Measurements from ENCODE around the gene ARHGEF12.

ARHGEF12 gene

DNA sequence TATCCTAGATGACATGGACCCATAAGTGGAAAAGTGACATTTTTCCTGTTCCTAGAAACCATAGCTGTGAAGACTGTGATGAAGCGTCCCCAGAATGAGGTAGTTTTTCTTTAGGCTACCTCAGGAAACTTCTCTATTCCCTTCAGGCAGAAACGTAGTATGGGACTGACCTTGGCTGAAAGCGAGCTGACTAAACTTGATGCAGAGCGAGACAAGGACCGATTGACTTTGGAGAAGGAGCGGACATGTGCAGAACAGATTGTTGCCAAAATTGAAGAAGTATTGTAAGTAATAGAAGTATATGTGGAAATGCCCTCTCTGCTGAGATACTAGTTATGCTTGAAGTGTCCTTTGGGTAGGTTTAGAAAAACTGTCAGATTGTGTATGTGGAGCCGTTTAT is 110.6 kb downstream of the ARHGEF12 start:
- H3K36me3 ChIP-seq (ENCODE audit: low read length): no peaks in the 10 kb centered on the region
- no peak for TF ChIP-seq EZH2phosphoT487 (conservative IDR thresholded peaks at IDR 0.05; ENCODE audit: low read length)
- TF ChIP-seq, protein P1, sequence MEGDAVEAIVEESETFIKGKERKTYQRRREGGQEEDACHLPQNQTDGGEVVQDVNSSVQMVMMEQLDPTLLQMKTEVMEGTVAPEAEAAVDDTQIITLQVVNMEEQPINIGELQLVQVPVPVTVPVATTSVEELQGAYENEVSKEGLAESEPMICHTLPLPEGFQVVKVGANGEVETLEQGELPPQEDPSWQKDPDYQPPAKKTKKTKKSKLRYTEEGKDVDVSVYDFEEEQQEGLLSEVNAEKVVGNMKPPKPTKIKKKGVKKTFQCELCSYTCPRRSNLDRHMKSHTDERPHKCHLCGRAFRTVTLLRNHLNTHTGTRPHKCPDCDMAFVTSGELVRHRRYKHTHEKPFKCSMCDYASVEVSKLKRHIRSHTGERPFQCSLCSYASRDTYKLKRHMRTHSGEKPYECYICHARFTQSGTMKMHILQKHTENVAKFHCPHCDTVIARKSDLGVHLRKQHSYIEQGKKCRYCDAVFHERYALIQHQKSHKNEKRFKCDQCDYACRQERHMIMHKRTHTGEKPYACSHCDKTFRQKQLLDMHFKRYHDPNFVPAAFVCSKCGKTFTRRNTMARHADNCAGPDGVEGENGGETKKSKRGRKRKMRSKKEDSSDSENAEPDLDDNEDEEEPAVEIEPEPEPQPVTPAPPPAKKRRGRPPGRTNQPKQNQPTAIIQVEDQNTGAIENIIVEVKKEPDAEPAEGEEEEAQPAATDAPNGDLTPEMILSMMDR (IDR thresholded peaks at IDR 0.05; ENCODE audit: insufficient read depth, low read length, poor library complexity, severe bottlenecking): no peak
- no peaks in the 10 kb centered on the region for H3K9me2 ChIP-seq (replicated peaks; ENCODE audit: insufficient read depth, low read length)

DNA sequence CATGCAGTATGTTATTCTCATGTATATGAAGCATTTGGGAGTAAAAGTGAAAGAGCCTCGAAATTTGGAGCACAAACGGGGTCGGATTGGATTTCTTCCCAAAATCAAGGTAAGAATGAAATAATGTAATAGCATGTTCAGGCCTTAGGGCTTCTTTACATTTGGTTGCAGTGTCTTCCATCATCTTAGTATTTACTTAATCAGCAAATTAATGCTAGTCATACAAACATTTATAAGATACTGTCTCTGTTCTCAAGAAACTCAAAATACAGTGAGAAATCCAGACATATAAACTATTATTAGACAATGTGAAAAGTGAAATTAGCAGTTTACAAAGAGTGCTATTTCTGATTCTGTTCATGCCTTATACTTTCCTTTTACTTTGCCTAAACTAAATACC is 112.0 kb downstream of the ARHGEF12 start:
- Histone ChIP-seq H3K4me3 (ENCODE audit: insufficient read depth, low read length, poor library complexity, severe bottlenecking) (no peak overlapping the region), H3K27me3 (ENCODE audit: low read length) (no peaks in the 10 kb centered on the region), H4K20me1 (ENCODE audit: low read depth, low read length) (no peaks in the 10 kb centered on the region), H3K36me3 (ENCODE audit: low read length) (no peaks in the 10 kb centered on the region), H3K27ac (ENCODE audit: low read depth, low read length) (no peak overlapping the region), H3K9me3 (ENCODE audit: insufficient read depth, low read length) (no peaks in the 10 kb centered on the region), H3K9ac (ENCODE audit: low read length) (no peak overlapping the region), H3K79me2 (ENCODE audit: insufficient read depth, low read length) (no peaks in the 10 kb centered on the region), H3F3A (ENCODE audit: insufficient read depth) (no peaks in the 10 kb centered on the region), H3K9me2 (replicated peaks; ENCODE audit: insufficient read depth, low read length) (no peaks in the 10 kb centered on the region), H3K4me2 (ENCODE audit: low read depth, low read length, poor library complexity, severe bottlenecking) (no peak overlapping the region), H2AFZ (ENCODE audit: low read depth, low read length, severe bottlenecking) (no peak overlapping the region)
- TF ChIP-seq, protein P1 (IDR thresholded peaks at IDR 0.05; ENCODE audit: insufficient read depth, low read length, poor library complexity, severe bottlenecking): no peak
- no peak for TF ChIP-seq EZH2phosphoT487 (conservative IDR thresholded peaks at IDR 0.05; ENCODE audit: low read length)

More for the DNA sequence above, 110.6 kb downstream of the ARHGEF12 start:
- no peaks in the 10 kb centered on the region for H3K9me3 ChIP-seq (ENCODE audit: insufficient read depth, low read length)
- H3F3A ChIP-seq (ENCODE audit: insufficient read depth): no peaks in the 10 kb centered on the region
- H3K4me2 ChIP-seq (ENCODE audit: low read depth, low read length, poor library complexity, severe bottlenecking): no peak overlapping the region
- H2AFZ ChIP-seq (ENCODE audit: low read depth, low read length, severe bottlenecking): no peak overlapping the region
- H3K9ac ChIP-seq (ENCODE audit: low read length): no peak overlapping the region
- no peak overlapping the region for H3K27ac ChIP-seq (ENCODE audit: low read depth, low read length)
- H4K20me1 ChIP-seq (ENCODE audit: low read depth, low read length): no peaks in the 10 kb centered on the region
- no peaks in the 10 kb centered on the region for H3K27me3 ChIP-seq (ENCODE audit: low read length)
- no peaks in the 10 kb centered on the region for H3K79me2 ChIP-seq (ENCODE audit: insufficient read depth, low read length)
- H3K4me3 ChIP-seq (ENCODE audit: insufficient read depth, low read length, poor library complexity, severe bottlenecking): no peak overlapping the region

- H3F3A ChIP-seq (ENCODE audit: insufficient read depth): no peaks in the 10 kb centered on the region
- H3K4me3 ChIP-seq (ENCODE audit: insufficient read depth, low read length, poor library complexity, severe bottlenecking): no peak overlapping the region
- no peak overlapping the region for H3K4me2 ChIP-seq (ENCODE audit: low read depth, low read length, poor library complexity, severe bottlenecking)
- no peak overlapping the region for H3K27ac ChIP-seq (ENCODE audit: low read depth, low read length)
- no peaks in the 10 kb centered on the region for H4K20me1 ChIP-seq (ENCODE audit: low read depth, low read length)
- H3K9ac ChIP-seq (ENCODE audit: low read length): no peak overlapping the region
- H3K36me3 ChIP-seq (ENCODE audit: low read length): no peaks in the 10 kb centered on the region
- H3K9me2 ChIP-seq (replicated peaks; ENCODE audit: insufficient read depth, low read length): no peaks in the 10 kb centered on the region
- no peak overlapping the region for H2AFZ ChIP-seq (ENCODE audit: low read depth, low read length, severe bottlenecking)
- TF ChIP-seq EZH2phosphoT487 (conservative IDR thresholded peaks at IDR 0.05; ENCODE audit: low read length): no peak
- TF ChIP-seq, protein P1 (IDR thresholded peaks at IDR 0.05; ENCODE audit: insufficient read depth, low read length, poor library complexity, severe bottlenecking): no peak
- no peaks in the 10 kb centered on the region for H3K79me2 ChIP-seq (ENCODE audit: insufficient read depth, low read length)
- no peaks in the 10 kb centered on the region for H3K27me3 ChIP-seq (ENCODE audit: low read length)
- H3K9me3 ChIP-seq (ENCODE audit: insufficient read depth, low read length): no peaks in the 10 kb centered on the region
Observed at GRCh38 chr11:120455487-120455886, 119.3 kb downstream of the ARHGEF12 start.
